ENCODE measurements around the gene RASSF1. TPM values are rescaled to one million over a fixed set of nuclear protein-coding genes. Genes with fewer than 3 reads are reported as not detected.

The RASSF1 gene
- total and polyA plus RNA-seq, 2 of the 13 experiments (the other 11 are each of a cell fraction or from before 2014, with no cell fraction given) = 10.2 to 27.5 TPM

DNA sequence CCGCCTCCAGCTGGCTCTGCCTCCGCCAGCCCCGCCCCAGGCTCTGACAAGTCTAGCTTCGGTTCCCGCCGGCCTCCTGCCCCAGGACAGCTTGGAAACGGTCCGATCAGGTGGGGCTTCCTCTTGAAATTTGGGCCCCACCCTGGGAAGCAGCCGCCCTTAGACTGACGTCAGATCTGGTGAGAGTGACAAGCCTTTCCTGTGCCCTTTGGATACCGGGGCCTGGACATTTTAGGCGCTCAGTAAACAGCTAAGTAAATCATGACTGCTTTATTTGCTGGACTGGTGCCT is 41.1 kb downstream of the RASSF1 start:
- Histone ChIP-seq H4K20me1 (ENCODE audit: insufficient read depth, low read length) (peaks cover 11% of the 10 kb centered on the region), H3K27me3 (ENCODE audit: control insufficient read depth in 1 of 2, insufficient read depth in 2 of 2, low read length in 2 of 2) (no peaks in the 10 kb centered on the region; a peak in 1 of 5 replicates), H3K9ac (ENCODE audit: insufficient read depth, low read depth, low read length) (peak overlapping the region; percentile 63), H3K4me2 (ENCODE audit: low read depth, low read length) (peak overlapping the region; percentile 86), H3K9me3 (ENCODE audit: low read length) (no peaks in the 10 kb centered on the region), H3K4me3 (replicated peaks in 1 of 3; ENCODE audit: insufficient read depth in 1 of 3, low read depth in 2 of 3, low read length in 3 of 3) (peak overlapping the region; percentile 48 to 53 (median 50)), H3K36me3 (replicated peaks in 1 of 2; ENCODE audit: control insufficient read depth in 1 of 2, insufficient read depth in 2 of 2, low read length in 2 of 2) (peaks cover 1 to 3% of the 10 kb centered on the region in 2 experiments; a peak in 2 of 5 replicates), H3K79me2 (ENCODE audit: insufficient read depth, low read length) (peaks cover 36% of the 10 kb centered on the region), H3K27ac (ENCODE audit: extremely low read length, insufficient read depth, low read length) (peak overlapping the region; percentile 87), H2AFZ (ENCODE audit: low read length) (no peak overlapping the region), H3K4me1 (ENCODE audit: insufficient read depth, low read length) (peaks cover 56% of the 10 kb centered on the region)
- POLR2A ChIA-PET = interaction anchor here (0.5 to 7.9 kb wide), 23 partner anchors 8 to 104 kb away, joined by 3 to 222 read pairs (median 7); partner anchors contain the start of genes CYB561D2, GNAI2, HYAL2 and LSMEM2
- in situ Hi-C loops (cut with HindIII; ENCODE audit: extremely low pct_ligation_motif_present, low pct_unique_long_range_greater_than_20kb) (no loop called here), intact Hi-C loops (cut with micrococcal nuclease; ENCODE audit: unreplicated experiment) (loop anchor here (1.0 kb wide), 1 partner anchor 22 kb away; no protein-coding TSS in a partner anchor)
- no TSS peak for BruUV-seq (replicated peaks)
- CTCF ChIA-PET (ENCODE audit: low intra/inter-chr PET ratio, low total read pairs) = interaction anchor here (1.5 kb wide), 1 partner anchor 22 kb away, joined by 3 read pairs; no protein-coding TSS in a partner anchor
- ATAC-seq = peak; percentile 55
- WGBS (ENCODE audit: low lambda C conversion rate) = 0% methylated on average over 1 of the region's 12 CpGs
- peak; percentile 97 for DNase-seq (ENCODE audit: low spot score)
- peak; percentile 90 for FAIRE-seq
- TF ChIP-seq ZNF614 (CRISPR knock-in tag; IDR thresholded peaks at IDR 0.05; ENCODE audit: borderline replicate concordance) (peak; percentile 27), ZNF225 (CRISPR knock-in tag; IDR thresholded peaks at IDR 0.05) (no peak; the same call in 1 of the 2 replicates), RFX5 (IDR thresholded peaks at IDR 0.05; ENCODE audit: low read depth, low read length) (no peak), FOSL2 (CRISPR knock-in tag; IDR thresholded peaks at IDR 0.05) (no peak), HNRNPL (IDR thresholded peaks at IDR 0.05; ENCODE audit: low read depth, low read length) (no peak), ZNF550 (CRISPR knock-in tag; IDR thresholded peaks at IDR 0.05; ENCODE audit: borderline replicate concordance) (0 out of 2 replicates have a peak, but pooled peaks have one; percentile 79), ASH2L (IDR thresholded peaks at IDR 0.05; ENCODE audit: insufficient read length, low read depth, low read length) (peak; percentile 40), PHF21A (CRISPR knock-in tag; IDR thresholded peaks at IDR 0.05) (peak; percentile 86)
- TF ChIP-seq, protein P1, sequence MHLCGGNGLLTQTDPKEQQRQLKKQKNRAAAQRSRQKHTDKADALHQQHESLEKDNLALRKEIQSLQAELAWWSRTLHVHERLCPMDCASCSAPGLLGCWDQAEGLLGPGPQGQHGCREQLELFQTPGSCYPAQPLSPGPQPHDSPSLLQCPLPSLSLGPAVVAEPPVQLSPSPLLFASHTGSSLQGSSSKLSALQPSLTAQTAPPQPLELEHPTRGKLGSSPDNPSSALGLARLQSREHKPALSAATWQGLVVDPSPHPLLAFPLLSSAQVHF (CRISPR knock-in tag; IDR thresholded peaks at IDR 0.05) = 0 out of 2 replicates have a peak, but pooled peaks have one; percentile 6
- TF ChIP-seq, protein P2, sequence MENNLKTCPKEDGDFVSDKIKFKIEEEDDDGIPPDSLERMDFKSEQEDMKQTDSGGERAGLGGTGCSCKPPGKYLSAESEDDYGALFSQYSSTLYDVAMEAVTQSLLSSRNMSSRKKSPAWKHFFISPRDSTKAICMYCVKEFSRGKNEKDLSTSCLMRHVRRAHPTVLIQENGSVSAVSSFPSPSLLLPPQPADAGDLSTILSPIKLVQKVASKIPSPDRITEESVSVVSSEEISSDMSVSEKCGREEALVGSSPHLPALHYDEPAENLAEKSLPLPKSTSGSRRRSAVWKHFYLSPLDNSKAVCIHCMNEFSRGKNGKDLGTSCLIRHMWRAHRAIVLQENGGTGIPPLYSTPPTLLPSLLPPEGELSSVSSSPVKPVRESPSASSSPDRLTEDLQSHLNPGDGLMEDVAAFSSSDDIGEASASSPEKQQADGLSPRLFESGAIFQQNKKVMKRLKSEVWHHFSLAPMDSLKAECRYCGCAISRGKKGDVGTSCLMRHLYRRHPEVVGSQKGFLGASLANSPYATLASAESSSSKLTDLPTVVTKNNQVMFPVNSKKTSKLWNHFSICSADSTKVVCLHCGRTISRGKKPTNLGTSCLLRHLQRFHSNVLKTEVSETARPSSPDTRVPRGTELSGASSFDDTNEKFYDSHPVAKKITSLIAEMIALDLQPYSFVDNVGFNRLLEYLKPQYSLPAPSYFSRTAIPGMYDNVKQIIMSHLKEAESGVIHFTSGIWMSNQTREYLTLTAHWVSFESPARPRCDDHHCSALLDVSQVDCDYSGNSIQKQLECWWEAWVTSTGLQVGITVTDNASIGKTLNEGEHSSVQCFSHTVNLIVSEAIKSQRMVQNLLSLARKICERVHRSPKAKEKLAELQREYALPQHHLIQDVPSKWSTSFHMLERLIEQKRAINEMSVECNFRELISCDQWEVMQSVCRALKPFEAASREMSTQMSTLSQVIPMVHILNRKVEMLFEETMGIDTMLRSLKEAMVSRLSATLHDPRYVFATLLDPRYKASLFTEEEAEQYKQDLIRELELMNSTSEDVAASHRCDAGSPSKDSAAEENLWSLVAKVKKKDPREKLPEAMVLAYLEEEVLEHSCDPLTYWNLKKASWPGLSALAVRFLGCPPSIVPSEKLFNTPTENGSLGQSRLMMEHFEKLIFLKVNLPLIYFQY (CRISPR knock-in tag; IDR thresholded peaks at IDR 0.05; ENCODE audit: borderline replicate concordance) = no peak
- TF ChIP-seq, protein P3, sequence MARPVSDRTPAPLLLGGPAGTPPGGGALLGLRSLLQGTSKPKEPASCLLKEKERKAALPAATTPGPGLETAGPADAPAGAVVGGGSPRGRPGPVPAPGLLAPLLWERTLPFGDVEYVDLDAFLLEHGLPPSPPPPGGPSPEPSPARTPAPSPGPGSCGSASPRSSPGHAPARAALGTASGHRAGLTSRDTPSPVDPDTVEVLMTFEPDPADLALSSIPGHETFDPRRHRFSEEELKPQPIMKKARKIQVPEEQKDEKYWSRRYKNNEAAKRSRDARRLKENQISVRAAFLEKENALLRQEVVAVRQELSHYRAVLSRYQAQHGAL (CRISPR knock-in tag; IDR thresholded peaks at IDR 0.05; ENCODE audit: not compliant biosample characterization) = no peak
- TF ChIP-seq, protein P4, sequence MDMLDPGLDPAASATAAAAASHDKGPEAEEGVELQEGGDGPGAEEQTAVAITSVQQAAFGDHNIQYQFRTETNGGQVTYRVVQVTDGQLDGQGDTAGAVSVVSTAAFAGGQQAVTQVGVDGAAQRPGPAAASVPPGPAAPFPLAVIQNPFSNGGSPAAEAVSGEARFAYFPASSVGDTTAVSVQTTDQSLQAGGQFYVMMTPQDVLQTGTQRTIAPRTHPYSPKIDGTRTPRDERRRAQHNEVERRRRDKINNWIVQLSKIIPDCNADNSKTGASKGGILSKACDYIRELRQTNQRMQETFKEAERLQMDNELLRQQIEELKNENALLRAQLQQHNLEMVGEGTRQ (IDR thresholded peaks at IDR 0.05; ENCODE audit: low read depth, low read length) = no peak
- TF ChIP-seq, protein P4 (CRISPR knock-in tag; IDR thresholded peaks at IDR 0.05; ENCODE audit: borderline replicate concordance) = no peak
- TF ChIP-seq, protein P5, sequence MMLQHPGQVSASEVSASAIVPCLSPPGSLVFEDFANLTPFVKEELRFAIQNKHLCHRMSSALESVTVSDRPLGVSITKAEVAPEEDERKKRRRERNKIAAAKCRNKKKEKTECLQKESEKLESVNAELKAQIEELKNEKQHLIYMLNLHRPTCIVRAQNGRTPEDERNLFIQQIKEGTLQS (CRISPR knock-in tag; IDR thresholded peaks at IDR 0.05) = 0 out of 2 replicates have a peak, but pooled peaks have one; percentile 32
- TF ChIP-seq, protein P6, sequence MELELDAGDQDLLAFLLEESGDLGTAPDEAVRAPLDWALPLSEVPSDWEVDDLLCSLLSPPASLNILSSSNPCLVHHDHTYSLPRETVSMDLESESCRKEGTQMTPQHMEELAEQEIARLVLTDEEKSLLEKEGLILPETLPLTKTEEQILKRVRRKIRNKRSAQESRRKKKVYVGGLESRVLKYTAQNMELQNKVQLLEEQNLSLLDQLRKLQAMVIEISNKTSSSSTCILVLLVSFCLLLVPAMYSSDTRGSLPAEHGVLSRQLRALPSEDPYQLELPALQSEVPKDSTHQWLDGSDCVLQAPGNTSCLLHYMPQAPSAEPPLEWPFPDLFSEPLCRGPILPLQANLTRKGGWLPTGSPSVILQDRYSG (CRISPR knock-in tag; IDR thresholded peaks at IDR 0.05) = no peak
